Hippocampal formation (tissue), 2 donors: ENCODE results near the gene SPATA9.
"Not testable (repeated sequence)": the region's sequence is repeated elsewhere in the genome, so short reads cannot be mapped to it uniquely, and the experiment has no call there.

Experiments
- DNase-seq, 2 donors: peaks; one replicate each; lab custom pipeline; 2025; lab: John Stamatoyannopoulos, UW

SPATA9 gene

DNA sequence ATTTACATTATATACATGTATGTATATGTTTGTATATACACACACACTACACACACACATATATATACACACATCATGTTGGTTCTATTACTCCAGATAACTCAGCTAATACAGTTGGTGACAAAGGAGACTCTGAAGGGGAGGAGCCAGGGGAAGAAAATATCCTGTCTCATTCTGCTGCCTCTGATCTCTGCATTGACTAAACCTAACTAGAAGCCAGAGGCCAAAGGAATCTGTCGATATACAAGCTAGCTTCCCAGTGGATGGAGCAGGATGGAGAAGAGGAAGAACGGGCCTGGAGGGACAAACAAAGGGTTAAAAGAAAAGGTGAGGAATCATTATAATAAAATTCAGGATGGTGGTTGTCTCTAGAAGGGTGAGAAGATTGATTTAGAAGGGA lies 34.6 kb upstream of the SPATA9 start:
- no peak for DNase-seq

- DNase-seq = no peak
These were observed 33.1 kb upstream of the SPATA9 start for GRCh38 chr5:95715799-95716461.

DNA sequence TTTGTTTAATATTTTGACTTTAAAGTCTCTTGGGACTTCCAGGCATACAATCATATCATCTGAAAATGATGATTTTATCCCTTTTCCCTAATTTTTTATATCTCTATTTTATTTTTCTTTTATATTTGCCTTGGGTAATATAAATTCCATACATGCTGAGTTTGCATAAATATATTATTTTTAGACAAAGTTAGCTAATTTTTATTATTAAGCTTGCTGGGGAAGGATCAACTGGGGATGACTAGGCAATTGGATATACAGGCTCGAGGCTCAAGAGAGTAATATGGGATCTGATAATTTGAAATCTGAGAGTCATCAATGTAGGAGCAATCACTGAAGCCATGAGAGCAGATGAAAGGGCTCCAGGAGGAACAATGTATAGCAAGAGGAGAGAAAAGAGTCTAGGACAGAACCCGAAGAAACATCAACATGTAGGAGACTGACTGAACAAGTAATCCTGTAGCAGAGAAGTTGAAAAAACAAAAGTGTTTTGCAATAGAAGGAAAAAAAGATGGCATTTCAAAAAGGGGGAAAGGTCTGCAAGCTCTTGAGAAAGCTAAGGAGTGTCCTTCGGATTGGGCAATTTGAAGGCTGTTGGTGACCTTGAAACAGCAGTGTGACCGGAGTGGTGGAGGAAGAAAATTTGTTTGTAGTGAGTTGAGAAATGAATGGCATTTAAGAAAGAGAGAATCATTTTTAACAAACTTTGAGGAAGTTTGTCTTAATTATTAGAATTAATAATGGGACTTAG lies 31.3 kb upstream of the SPATA9 start:
- no peak for DNase-seq

DNA sequence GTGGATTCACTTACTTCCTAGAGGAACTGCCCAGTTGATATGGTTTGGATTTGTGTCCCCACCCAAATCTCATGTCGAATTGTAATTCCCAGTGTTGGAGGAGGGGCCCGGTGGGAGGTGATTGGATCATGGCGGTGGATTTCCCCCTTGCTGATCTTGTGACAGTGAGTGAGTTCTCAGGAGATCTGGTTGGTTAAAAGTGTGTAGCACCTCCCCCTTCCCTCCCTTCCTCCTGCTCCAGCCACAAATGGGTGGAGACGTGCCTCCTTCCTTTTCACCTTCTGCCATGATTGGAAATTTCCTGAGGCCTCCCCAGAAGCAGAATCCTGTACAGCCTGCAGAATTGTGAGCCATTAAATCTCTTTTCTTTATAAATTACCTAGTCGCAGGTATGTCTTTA lies 30.5 kb upstream of the SPATA9 start:
- DNase-seq = not testable (repeated sequence)

- DNase-seq = no peak
These were observed 29.7 kb upstream of the SPATA9 start for GRCh38 chr5:95712347-95712958.

- DNase-seq = no peak
These were observed 28.9 kb upstream of the SPATA9 start for GRCh38 chr5:95711501-95712346.

GRCh38 chr5:95710651-95711500 lies 28.1 kb upstream of the SPATA9 start:
- not testable (repeated sequence) for DNase-seq

DNA sequence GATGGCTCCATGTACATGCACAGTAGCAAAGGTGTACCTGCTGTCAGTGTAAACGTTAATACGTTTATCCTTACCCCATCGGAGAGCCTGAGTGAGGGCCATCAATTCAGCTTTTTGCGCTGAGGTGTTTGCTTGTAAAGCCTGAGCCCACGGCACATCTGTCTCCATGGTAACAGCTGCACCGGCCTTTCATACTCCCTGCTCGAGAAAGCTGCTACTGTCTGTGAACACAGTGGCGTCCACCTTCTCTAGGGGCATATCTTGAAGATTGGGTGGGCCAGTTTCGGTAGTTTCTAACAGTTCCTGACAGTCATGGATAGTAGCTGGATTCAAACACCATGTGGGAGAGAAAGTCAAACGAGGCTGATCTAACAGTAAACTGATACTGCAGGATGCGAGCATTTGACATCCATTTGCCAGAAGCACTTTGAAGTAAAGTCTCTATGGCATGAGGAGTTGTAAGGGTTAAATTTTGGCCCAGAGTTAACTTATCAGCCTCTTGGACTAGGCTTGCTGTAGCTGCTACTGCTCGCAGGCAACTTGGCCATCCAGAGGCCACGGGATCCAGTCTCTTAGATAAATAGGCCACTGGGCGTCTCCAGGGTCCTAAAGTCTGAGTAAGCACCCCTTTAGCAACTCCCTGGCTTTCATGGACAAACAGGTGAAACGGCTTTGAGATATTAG lies 27.3 kb upstream of the SPATA9 start:
- no peak for DNase-seq

- no peak for DNase-seq
These were observed 26.1 kb upstream of the SPATA9 start for GRCh38 chr5:95708876-95709275.

GRCh38 chr5:95707534-95708188 lies 24.9 kb upstream of the SPATA9 start:
- not testable (repeated sequence) for DNase-seq

DNA sequence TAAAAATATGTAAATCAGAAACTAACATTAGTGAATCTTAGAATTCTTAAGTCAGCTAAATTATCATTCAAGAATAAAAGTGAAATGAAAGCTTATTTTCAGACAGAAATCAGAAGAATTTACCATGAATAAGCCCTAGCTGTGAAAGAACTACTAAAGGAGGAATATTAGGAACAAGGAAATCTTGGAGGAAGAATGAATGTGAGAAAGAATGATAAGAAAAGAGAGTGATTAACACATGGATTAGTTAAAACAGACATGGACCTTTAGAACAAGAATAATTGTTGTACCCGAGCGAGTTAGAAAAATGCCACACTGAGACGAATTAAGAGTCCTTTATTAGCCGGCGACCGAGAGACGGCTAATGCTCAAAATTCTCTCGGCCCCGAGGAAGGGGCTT lies 24.3 kb upstream of the SPATA9 start:
- DNase-seq = no peak

- DNase-seq = not testable (repeated sequence)
These were observed 23.4 kb upstream of the SPATA9 start for GRCh38 chr5:95706196-95706595.

DNA sequence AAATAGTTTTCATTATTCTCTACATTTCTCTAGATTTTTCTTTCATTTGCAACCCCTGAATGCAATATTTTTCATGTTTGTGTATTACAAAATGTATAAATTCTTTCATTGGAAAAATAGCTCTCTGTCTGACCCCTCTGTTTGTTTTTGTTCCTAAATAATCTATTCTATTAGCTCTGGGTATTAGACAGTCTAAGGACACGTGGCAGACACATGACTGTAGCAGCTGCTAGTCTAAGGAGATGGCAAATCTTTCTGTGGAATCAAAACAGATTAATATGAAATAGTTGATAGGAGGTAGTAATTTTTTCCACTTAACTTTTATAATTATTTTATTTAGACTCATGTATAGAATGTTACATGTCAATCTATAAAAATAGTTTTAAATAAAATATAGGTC lies 21.4 kb upstream of the SPATA9 start:
- no peak for DNase-seq

GRCh38 chr5:95701074-95701473 lies 18.3 kb upstream of the SPATA9 start:
- DNase-seq = no peak

GRCh38 chr5:95699337-95699736 lies 16.5 kb upstream of the SPATA9 start:
- no peak for DNase-seq

- DNase-seq = no peak
These were observed 15.2 kb upstream of the SPATA9 start for GRCh38 chr5:95697781-95698681.

- DNase-seq = no peak
These were observed 7.5 kb upstream of the SPATA9 start for GRCh38 chr5:95690333-95690732.

DNA sequence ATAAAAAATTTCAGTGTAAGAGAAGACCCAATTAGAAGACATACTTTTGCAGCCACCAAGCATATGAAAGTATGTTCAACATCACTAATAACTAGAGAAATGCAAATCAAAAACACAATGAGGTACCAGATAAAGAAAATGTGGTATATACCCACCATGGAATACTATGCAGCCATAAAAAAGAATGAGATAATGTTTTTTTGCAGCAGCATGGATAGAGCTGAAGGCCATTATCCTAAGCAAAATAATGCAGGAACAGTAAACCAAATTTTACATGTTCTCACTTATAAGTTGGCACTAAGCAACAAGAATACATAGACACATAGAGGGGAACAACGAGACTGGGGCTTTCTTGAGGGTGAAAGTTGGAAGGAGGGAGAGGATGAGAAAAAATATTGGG lies 6.9 kb upstream of the SPATA9 start:
- no peak for DNase-seq

DNA sequence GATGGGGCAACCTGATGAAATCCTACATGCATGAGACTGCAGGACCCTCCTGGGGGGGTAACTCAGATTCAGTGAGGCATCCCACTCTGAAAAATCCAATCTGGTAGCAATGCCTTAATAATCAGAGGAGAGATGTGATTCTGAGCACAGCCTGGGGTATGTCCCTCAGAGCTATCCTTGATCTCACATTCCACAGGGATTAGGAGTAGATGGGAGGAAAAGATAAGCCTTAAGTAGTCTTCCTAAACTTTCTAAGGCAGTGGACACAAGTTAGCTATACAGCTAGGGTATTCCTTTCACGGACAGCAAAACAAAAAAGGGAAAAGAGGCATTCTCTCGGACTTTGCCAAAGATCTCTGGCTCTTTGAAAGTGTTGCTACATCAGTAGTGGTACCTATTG lies 3.9 kb upstream of the SPATA9 start:
- no peak for DNase-seq
